Testis (tissue), 3 donors: Measurements from ENCODE around the gene THAP12. TPM values are rescaled to one million over a fixed set of nuclear protein-coding genes. Genes with fewer than 3 reads are reported as not detected.

Source experiments
- DNase-seq: peaks from one replicate; pipeline ENCODE4 v3.0.0-alpha.2; 2019
- H3K27ac ChIP-seq, 2 donors: fragments of 200-600 bp; sonication (generic); one replicate each; pipeline ENCODE4 v1.5.1; 2019
- H3K27me3 ChIP-seq: fragments of 200-600 bp; sonication (generic); one replicate; pipeline ENCODE4 v1.5.1; 2019
- H3K36me3 ChIP-seq: fragments of 200-600 bp; sonication (generic); one replicate; pipeline ENCODE4 v1.5.1; 2017; ENCODE audit warnings: low read depth; ENCODE audit errors: missing control alignments
- H3K4me1 ChIP-seq: fragments of 200-600 bp; sonication (generic); one replicate; pipeline ENCODE4 v1.5.1; 2019
- H3K4me3 ChIP-seq, 2 donors: fragments of 200-600 bp; sonication (generic); one replicate each; pipeline ENCODE4 v1.5.1; 2017 to 2019
- H3K9me3 ChIP-seq: fragments of 200-600 bp; sonication (generic); one replicate; pipeline ENCODE4 v1.5.1; 2017
- CTCF ChIP-seq, 3 experiments: fragments of 450-650 bp in 2 of 3; fragments of 200-600 bp in 1 of 3; sonication (generic) in 1 of 3; IDR thresholded peaks; one replicate each; pipeline ENCODE4 v1.5.1; 2016 to 2019; ENCODE audit warnings: antibody characterized with exemption in 3 of 3, mild to moderate bottlenecking in 2 of 3, moderate library complexity in 1 of 3
- POLR2A ChIP-seq: fragments of 450-650 bp; IDR thresholded peaks from one replicate; pipeline ENCODE4 v1.6.1; 2017; ENCODE audit warnings: antibody characterized with exemption, mild to moderate bottlenecking, moderate library complexity
- whole genome bisulfite sequencing, 2 donors: methylation state at CpG; one replicate each; pipeline ENCODE4 v1.1.5; 2018; 5-methylcytosine and 5-hydroxymethylcytosine counted together
- intact Hi-C: fragments of 100-400 bp; cut with DNase I; formaldehyde crosslinking; loops from one replicate; pipeline ENCODE4 v1.15.1; 2023; ENCODE audit warnings: low total_unique reads
- polyA plus RNA-seq: library from polyadenylated mRNA; stranded (reverse); fragments of 350-450 nt; fragmentation: Illumina TruSeq; extraction: RNeasy Lipid Tissue Mini Kit (QIAGEN cat#74804); gene quantifications from one replicate; pipeline ENCODE4 v1.2.3, GENCODE V29; 2014; ENCODE audit warnings: low read depth, low replicate concordance; ENCODE audit not compliant: insufficient read depth
- total RNA-seq, 2 donors: library from RNA; depleted of rRNA; stranded (reverse); fragments of >200 nt; gene quantifications; one replicate each; pipeline ENCODE4 v1.2.3, GENCODE V29; 2016

THAP12 gene
- total and polyA plus RNA-seq, 3 donors from 2014 or later, result 37.7 to 41.0 (median 39.8) TPM

GRCh38 chr11:76330651-76331050 is 50.3 kb downstream of the THAP12 start:
- H3K27ac ChIP-seq, result no peak overlapping the region
- WGBS, 2 donors, result 94 to 99% methylated on average over 7 of the region's 7 CpGs
- no peak for DNase-seq
- intact Hi-C loops, result no loop called here
- TF ChIP-seq POLR2A (no peak), CTCF (IDR thresholded peaks at IDR 0.05) (no peak)
- H3K9me3 ChIP-seq, result no peaks in the 10 kb centered on the region
- H3K36me3 ChIP-seq, result no peaks in the 10 kb centered on the region
- no peak overlapping the region for H3K4me3 ChIP-seq
- H3K4me1 ChIP-seq, result no peaks in the 10 kb centered on the region
- no peaks in the 10 kb centered on the region for H3K27me3 ChIP-seq

- Histone ChIP-seq H3K36me3 (no peaks in the 10 kb centered on the region), H3K4me1 (no peaks in the 10 kb centered on the region), H3K9me3 (no peaks in the 10 kb centered on the region), H3K4me3 (no peak overlapping the region), H3K27me3 (no peaks in the 10 kb centered on the region), H3K27ac (no peak overlapping the region)
- intact Hi-C loops, result no loop called here
- DNase-seq, result no peak
- TF ChIP-seq CTCF (IDR thresholded peaks at IDR 0.05) (no peak), POLR2A (no peak)
- WGBS, 2 donors, result 90 to 98% methylated on average over 4 of the region's 4 CpGs
Measured at GRCh38 chr11:76329983-76330382, 50.9 kb downstream of the THAP12 start.

- Histone ChIP-seq H3K4me1 (no peaks in the 10 kb centered on the region), H3K36me3 (no peaks in the 10 kb centered on the region), H3K4me3 (no peak overlapping the region), H3K9me3 (no peaks in the 10 kb centered on the region), H3K27ac (no peak overlapping the region), H3K27me3 (no peaks in the 10 kb centered on the region)
- 63 to 68% methylated on average over 8 of the region's 8 CpGs for WGBS, 2 donors
- intact Hi-C loops, result no loop called here
- TF ChIP-seq CTCF (IDR thresholded peaks at IDR 0.05) (no peak), POLR2A (no peak)
- DNase-seq, result no peak
Measured at GRCh38 chr11:76329084-76329648, 51.8 kb downstream of the THAP12 start.

GRCh38 chr11:76327756-76328388 is 53.1 kb downstream of the THAP12 start:
- H3K4me3 ChIP-seq, result no peak overlapping the region
- H3K27me3 ChIP-seq, result no peaks in the 10 kb centered on the region
- no peaks in the 10 kb centered on the region for H3K4me1 ChIP-seq
- intact Hi-C loops, result no loop called here
- H3K36me3 ChIP-seq, result no peaks in the 10 kb centered on the region
- 97 to 98% methylated on average over 9 of the region's 9 CpGs for WGBS, 2 donors
- H3K9me3 ChIP-seq, result no peaks in the 10 kb centered on the region
- no peak for TF ChIP-seq CTCF (IDR thresholded peaks at IDR 0.05)
- no peak for TF ChIP-seq POLR2A
- no peak overlapping the region for H3K27ac ChIP-seq
- no peak for DNase-seq

- 42 to 67% methylated on average over 1 of the region's 1 CpG for WGBS, 2 donors
- no peak overlapping the region for H3K4me3 ChIP-seq
- TF ChIP-seq POLR2A, result no peak
- TF ChIP-seq CTCF (IDR thresholded peaks at IDR 0.05), result no peak
- no peak for DNase-seq
- no peaks in the 10 kb centered on the region for H3K9me3 ChIP-seq
- intact Hi-C loops, result no loop called here
- no peak overlapping the region for H3K27ac ChIP-seq
- H3K27me3 ChIP-seq, result no peaks in the 10 kb centered on the region
- no peaks in the 10 kb centered on the region for H3K4me1 ChIP-seq
- no peaks in the 10 kb centered on the region for H3K36me3 ChIP-seq
Measured at GRCh38 chr11:76327202-76327601, 53.7 kb downstream of the THAP12 start.
